AG09309 (cell line): Measurements from ENCODE around the gene PTPN4.

Source experiments
- DNase-seq: peaks from one replicate; pipeline ENCODE4 v3.0.0-alpha.2; 2010; ENCODE audit warnings: low read depth
- H3K4me3 ChIP-seq: 2 replicates; pipeline ENCODE4 v1.5.1; 2011; ENCODE audit warnings: mild to moderate bottlenecking, low read depth, low read length, moderate library complexity; ENCODE audit not compliant: control insufficient read depth
- TF ChIP-seq, protein P1 (sequence below): IDR thresholded peaks from 2 replicates; pipeline ENCODE4 v1.5.1; 2011; ENCODE audit warnings: mild to moderate bottlenecking, low read depth, low read length, inconsistent platforms; ENCODE audit not compliant: insufficient read depth, control insufficient read depth; ENCODE audit errors: missing control alignments

The PTPN4 gene

DNA sequence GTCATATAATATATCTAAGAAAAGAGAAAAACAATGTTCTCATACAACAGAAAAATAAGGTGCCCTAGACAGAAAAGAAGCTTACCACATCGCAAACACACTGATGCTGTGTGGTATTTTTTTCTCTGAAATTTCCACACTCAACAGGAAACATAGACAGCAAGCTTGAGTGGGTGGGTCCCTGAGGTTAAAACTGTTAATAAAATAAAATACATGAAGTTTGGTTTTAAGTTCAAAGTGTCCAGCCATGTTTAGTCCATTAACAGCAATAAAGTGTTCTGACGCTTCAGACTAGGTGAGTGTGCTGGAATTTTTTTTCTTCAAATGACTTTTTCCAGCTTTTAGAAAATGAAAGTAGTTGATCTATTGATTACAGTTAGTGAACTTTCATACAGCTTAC, 169.8 kb downstream of the PTPN4 start:
- no peak overlapping the region for H3K4me3 ChIP-seq
- no peak for DNase-seq
- TF ChIP-seq, protein P1, sequence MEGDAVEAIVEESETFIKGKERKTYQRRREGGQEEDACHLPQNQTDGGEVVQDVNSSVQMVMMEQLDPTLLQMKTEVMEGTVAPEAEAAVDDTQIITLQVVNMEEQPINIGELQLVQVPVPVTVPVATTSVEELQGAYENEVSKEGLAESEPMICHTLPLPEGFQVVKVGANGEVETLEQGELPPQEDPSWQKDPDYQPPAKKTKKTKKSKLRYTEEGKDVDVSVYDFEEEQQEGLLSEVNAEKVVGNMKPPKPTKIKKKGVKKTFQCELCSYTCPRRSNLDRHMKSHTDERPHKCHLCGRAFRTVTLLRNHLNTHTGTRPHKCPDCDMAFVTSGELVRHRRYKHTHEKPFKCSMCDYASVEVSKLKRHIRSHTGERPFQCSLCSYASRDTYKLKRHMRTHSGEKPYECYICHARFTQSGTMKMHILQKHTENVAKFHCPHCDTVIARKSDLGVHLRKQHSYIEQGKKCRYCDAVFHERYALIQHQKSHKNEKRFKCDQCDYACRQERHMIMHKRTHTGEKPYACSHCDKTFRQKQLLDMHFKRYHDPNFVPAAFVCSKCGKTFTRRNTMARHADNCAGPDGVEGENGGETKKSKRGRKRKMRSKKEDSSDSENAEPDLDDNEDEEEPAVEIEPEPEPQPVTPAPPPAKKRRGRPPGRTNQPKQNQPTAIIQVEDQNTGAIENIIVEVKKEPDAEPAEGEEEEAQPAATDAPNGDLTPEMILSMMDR: no peak

DNA sequence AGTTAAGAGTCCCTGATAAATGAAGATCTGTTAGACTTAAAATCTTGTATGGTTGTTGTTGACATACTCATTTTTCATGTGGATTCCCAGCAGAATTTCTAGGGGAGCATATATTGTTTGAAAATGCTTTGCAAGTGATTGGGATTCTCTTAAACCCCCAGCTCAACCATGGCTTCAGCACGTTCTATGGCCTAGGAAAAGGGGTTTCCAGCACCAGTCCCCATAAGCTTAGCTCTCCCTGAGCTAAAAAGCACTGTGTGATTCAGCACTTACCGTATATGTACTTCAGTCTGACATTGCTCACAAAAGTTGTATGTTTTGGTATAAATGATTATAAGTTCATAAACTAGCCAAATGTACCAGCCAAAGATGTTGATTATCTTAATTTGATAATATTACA, 173.1 kb downstream of the PTPN4 start:
- TF ChIP-seq, protein P1: no peak
- no peak for DNase-seq
- H3K4me3 ChIP-seq: no peak overlapping the region

DNA sequence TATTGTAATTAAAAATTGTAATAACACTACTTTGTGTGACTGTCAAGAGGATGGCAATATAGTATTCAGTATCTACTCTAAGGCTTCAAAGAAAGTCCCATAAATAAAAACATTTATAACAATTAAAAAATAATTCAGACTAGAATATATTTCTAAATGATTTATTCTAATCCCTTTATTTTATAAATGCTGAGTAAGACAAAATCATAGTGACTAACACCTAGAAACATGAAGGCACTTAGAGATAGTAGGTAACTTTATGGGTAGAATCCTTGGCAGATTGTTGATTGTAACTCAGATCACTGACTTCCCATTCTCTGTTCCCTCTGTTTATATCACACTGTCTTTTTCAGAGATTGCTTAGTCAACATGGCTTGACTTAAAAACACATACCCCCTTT, 174.6 kb downstream of the PTPN4 start:
- TF ChIP-seq, protein P1: no peak
- no peak overlapping the region for H3K4me3 ChIP-seq
- no peak for DNase-seq

DNA sequence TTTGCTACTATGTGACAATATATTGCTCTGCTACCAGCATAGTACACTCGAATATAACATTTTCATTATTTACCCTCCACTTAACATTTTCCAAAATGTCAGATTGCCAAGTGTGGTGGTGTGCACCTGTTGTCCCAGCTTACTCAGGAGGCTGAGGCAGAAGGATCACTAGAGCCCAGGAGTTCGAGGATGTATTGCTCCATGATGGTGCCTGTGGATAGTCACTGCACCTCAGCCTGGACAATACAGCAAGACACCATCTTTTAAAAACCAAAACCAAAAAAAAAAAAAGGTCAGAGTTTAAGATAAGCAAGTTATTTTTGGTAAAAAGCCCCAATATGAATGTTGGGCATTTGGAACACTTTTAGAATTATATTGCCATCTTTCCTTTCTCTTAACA, 178.0 kb downstream of the PTPN4 start:
- no peak overlapping the region for H3K4me3 ChIP-seq
- TF ChIP-seq, protein P1: no peak
- no peak for DNase-seq

DNA sequence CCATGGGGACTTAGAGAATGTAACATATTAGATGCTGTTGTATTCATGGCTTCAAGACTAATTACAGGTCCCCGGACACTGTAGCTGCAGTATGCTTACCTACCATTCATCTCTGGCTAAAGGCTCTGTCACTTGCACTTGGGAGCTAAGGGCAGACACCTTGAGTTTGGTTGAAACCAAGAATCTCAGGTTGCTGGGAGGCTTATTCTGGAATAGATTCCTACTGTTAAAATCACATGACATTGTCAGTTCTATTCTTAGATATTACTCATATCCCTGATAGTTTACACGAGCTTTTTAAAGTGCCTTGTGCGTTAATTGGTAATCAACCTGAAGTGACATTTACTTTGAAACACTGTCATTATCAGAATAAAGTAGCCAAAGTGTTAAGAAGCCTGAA, 180.2 kb downstream of the PTPN4 start:
- H3K4me3 ChIP-seq: no peak overlapping the region
- DNase-seq: no peak
- TF ChIP-seq, protein P1: no peak

DNA sequence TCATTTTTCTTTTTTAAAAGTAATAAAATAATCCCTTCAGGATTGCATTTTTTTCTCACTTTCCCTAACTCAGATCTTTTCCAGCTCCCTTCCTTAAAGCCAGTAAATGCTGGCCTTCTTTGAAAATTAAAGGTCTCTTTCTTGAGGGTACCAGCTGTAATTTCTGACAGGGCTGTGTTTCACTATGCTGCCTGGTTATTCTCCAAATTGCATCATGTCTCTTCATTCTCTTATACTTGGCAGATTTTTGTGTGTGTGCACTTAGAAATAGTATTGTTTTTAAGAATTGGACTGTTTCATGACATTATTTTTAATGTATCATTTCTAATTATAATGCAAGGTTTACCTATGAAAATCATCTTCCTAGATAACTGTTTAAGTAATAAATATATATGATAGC, 181.1 kb downstream of the PTPN4 start:
- H3K4me3 ChIP-seq: no peak overlapping the region
- TF ChIP-seq, protein P1: no peak
- DNase-seq: no peak

DNA sequence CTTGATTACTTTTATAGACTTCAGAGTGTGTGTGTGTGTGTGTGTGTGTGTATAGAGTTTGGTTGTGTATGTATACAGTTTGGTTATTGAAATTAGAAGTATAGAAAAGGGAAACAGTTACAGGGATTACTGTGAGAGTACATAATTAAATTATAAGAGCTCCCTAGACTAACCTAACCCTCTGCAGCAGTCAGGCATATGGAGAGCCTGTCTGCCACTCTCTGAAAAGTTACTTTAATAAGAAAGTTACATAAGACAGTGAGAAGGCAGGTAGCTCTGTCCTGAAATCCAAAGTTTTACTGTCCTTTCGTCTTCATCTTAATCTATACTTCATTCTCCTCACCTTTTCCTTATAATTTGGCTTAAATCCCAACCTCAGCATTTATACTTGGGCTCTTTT, 181.7 kb downstream of the PTPN4 start:
- TF ChIP-seq, protein P1: no peak
- no peak overlapping the region for H3K4me3 ChIP-seq
- DNase-seq: no peak
